SHP77 treated with DMSO at 0.1 percent for 48 hours (cell line): ENCODE results near the gene FILIP1.

Experiments used
- DNase-seq: peaks from one replicate; lab custom pipeline; 2025; lab: John Stamatoyannopoulos, UW

FILIP1 gene

DNA sequence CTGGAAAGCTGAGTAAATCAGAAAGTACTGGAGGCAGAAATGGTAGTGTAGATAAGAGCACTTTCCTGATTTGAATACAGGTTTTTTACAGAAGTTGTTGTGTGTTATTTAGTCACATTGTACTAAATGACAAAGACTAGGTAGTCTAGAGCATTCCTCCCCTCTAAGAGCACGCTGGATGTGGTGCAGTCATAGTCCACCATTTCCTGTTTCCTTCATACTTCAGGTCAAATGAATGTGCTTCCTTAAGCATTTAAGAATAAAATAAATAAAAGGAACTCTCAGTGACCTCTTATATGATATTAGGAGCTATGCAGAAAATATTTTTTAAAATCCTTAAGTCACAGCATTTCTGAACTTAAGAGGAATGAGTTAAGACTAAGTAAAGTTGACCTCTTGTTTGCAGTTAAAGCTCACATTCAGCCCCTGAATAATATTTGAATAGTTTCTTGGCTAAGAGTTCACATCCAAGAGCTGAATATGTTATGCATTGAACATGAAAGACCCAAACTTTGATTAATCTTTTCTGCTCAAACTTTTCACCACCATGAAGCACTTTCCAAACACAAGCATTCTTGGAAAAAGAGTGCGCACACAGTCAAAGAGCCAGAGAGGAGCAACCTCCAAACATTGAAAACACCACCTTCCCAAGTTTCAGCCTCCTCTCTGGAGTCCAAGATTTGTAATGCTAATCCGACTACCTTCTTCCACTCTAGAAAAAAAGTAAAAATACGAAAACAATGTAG lies 155.6 kb downstream of the FILIP1 start:
- no peak for DNase-seq

DNA sequence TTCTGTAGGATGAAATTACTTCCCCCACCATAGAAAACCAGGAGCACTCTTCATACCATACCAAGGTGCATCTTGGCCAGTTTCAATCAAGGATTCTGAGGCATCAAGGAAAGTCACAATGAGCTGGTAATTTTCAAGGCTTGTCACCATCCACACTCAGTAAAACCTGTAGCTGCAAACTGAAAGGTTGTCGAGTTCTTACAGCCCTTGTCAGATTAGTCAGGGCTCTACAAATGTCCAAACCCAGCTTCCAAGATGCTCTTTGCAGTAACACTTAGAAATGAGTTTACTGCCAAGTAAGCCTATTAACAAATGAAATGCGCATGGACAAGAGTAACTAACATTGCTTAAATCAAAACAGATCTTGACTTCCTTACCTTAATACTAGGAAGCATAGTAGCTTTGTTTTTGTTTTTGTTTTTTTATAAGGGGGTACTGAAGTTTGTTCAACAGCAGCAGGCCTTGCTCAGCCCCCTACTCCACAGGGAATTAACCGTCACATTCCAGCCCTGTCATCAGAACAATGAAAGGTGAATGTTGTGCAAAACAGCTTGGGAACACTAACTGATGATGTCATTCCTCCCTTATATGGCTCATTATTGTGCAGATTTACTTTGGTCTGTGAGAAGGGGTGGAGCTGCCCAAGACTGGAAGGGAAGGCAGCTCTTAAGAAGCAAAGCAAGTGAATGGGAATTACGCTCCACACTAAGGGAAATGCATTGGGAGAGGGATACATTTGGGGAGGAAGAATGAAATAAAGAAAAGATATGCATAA lies 159.1 kb downstream of the FILIP1 start:
- DNase-seq, result no peak

DNA sequence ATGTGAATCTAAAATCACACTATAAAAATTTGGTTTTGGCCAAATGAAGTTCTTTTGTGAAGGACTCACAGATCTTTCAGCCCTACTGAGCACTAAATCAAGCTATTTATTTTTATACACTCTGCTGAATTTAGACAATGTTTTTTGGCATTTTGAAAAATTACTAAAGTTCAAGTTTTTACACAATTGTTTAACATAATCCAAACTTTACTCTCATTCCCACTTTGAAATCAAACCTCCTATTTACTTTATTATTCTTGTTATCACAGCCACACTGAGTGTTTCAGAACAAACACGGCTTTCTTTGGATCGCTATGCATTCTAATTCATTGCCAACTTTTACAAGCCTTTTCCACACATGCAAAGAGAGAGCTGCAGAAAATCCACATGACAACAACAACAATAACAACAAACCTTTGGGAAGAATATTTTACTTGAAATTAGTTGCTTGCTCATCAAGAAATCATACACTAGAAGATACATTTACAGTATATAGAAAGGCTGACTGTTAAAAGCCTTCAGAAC lies 159.9 kb downstream of the FILIP1 start:
- no peak for DNase-seq

DNA sequence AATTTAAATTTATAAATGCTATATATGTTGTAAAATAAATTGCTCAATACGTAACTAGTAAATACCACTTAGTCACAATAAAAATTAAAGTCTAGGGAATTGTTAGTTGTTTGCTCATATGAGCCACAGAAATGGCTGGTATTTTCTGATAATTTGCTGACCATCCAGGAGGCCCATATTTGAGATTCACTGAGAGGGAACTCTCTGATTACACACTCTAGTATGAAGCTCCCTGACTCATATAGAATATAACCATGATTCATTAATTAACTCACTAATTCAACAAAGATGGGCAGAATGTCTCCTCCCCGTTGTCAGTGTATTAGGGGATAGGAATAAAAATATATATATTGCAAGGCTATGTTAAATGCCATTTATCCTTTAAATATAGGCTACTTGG lies 162.4 kb downstream of the FILIP1 start:
- DNase-seq, result no peak

DNA sequence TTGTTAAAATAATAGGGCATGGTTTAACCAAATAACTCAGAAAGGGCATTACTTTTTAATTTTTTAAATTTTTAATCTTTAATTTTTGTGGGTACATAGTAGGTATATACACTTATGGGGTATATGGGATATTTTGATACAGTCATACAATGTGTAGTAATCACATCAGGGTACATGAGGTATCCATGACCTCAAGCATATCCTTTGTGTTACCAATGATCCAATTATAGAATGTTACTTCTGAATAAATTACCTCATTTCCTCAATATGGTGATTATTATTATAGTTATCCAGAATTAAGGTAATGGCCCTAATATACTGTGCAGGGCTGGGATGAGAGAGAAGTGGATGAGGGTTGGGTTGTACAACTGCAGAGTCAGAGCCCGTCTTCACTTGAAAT lies 163.9 kb downstream of the FILIP1 start:
- no peak for DNase-seq

DNA sequence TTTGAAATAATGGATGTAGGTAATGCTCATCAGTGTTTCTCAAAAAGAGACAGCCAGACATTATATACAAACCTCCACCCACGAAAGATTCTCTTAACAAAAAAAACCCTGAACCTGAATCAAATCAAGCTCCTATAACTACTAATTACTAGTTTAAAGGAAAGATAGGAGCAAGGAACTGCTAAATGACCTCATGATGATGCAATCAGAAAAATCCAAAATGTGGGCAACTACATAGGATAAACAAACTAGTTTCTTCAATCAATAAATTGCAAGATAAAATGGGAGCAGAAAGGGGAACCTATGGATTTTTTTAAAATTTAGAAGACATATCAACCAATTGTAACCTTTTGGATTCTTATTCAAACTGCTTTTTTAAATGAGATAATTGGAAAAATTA lies 165.8 kb downstream of the FILIP1 start:
- no peak for DNase-seq

DNA sequence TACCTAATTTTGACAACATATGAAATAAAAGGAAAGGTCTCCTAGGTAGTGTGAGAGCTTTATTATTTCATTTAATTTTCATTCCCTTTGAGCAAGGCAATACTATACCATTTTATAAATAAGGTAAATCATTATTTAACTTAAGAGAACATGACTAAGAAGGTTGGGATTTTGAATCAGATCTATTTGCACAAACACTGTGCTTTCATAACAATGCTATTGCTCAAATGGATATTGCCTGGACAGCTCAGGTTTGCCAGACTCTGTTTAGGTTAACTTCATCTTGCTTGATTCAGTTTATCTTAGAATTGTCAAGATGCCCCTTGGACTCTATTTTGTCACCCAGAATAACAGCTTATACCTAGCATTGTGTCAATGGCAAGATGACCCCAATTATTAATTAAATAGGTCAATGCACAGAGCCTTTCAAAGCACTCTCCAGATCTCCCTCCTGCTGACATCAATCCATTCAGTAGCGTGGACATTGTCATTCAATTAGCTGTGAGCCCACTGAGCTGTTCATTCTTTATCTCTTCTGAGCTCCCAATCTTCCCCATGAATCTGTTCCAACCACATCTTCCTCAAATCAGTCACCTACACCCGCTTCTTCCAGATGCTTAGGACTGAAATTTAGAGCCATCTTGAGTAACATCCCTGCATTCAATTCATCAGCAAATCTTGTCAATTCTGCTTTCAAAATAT lies 166.9 kb downstream of the FILIP1 start:
- DNase-seq, result no peak

DNA sequence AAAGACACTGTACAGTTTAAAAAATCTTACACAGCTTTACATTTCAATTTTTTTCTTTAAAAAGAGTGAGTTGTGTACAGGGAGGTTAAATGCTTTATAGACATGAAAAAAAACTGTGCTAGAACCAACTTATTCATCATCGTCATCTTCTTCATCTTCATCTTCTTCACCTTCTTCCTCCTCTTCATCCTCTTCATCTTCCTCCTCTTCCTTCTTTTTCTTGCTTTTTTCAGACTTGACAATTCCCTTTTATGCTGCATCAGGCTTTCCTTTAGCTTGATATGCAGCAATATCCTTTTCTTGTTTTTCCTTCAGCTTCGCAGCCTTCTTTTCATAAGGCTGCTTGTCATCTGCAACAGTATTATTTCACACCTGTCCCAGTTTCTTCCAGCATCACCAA lies 174.7 kb downstream of the FILIP1 start:
- DNase-seq, result no peak

DNA sequence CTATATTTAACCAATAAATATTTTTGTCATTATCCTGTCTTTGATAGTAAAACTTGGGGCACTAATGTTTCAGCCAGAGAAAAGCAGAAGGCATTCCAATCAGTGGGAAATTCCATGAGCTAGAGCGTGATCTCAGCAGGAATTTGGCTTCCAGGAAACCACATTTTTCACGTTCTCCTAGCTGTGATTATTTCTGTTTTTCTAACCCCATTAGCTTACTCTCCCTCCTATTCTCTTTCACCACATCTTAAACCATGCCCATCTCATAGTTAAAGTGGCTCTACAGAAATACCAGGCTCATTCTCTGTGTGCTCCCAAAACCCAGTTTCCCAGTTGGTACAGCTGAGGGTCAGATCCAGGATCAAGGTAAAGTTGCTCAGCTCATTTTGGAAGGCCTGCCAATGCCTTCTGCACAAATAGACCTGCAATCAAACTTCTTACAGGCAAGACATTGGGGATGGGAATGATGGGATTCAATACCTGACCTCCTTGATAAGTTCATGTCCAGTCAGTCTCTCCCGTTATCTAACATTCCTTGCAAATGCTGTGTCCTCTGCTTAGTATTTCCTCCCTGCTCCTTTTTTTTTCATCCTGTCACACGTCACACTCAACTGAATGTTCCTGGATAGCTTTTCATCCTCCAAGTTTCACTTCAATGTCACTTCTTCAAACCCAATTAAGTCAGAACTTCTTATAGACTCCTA lies 175.9 kb downstream of the FILIP1 start:
- DNase-seq, result no peak

DNA sequence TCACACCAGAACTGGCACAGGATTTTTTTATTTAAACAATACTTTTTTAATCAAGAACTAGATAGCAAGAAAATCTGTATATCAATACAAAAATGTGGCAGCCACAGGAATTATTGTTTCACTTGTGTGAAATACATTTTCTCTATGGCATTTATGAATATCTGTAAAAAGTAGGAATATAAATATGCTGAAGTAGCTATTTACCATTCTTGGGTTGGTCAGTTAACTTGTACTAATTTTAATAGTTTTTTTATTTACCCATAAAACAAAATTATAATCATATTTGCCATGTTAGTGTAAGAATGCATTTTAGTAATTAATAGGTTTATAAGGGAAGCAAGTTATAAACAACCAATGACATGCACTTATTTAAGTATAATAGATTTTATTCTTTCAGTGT lies 177.6 kb downstream of the FILIP1 start:
- no peak for DNase-seq

DNA sequence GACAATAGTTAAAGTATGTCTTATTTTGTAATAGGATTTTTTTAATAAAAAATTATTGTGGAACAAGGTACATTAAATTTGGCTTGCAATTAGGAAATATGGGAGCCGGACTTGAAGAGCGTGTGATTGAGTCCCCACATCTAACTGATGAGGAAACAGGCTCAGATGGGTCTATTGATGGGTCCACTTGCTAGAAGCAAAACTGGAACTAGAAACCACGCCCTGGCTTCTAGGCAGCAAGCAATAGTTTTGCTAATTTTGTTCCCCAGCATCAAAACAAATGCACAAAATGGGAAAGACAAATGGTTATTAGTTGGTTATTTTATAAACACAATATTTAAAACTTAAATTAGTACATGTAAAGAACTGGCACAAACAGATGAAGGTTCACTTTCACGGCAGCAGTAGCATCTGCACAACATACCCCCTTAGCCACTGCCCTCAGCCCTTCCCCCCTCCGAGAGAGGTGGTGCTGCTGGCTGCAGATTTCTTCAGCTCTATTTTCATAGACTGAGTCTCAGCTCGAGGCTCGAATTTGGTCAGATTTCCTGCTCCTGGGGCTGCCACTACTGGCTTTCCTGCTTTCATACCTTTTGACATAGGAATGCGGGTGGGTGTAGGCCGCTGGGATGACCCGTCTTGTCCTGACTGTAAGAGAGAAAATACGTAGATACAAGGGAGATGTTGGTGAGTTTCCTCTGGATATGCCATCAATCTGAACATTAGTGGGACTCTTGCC lies 185.2 kb downstream of the FILIP1 start:
- no peak for DNase-seq

DNA sequence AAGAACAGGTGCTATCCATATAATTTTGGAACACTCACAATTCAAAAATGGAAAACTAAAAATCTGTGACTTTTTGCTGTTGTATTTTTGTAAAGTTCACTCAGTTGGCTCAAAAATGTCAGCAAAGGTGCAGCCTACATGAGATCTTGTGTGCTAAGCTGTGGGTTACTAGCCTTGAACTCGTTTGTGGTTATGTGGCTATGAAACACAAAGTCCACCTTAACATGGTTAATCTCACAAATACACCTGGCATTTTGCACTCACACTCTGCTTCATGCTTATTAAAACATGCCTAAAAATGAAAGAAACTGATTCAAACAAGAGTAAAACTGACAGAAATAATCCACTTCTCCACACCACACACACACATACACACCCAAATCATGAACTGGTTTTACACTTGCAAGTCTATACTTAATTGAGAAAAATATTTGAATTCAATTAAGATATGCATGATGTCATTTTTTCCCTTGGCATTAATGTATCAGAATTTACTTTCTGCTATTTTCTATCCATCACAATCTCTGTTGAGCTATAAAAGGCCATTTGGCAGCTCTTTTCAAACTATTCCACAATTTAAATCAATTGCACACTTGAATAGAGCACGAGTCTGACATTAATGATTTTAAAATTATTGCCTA lies 186.1 kb downstream of the FILIP1 start:
- no peak for DNase-seq

DNA sequence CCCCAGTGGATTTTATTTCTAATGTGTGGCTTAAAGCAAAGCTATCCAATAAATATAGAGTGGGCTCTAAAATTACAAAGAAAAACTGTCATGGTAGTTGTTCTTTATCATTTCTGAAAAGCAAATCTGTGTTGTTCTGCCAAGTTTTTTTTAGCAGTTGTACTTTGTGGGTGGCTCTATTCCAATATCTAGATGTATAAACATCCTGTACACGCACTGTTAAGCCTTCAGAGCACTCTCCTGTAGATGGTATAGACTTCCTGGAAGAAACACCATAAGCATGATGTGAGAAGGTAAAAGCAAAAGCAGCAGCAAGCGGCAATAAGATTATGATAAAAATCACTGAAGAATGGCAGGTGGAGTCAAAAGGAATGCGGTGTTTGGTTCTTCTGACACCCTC lies 187.5 kb downstream of the FILIP1 start:
- no peak for DNase-seq

DNA sequence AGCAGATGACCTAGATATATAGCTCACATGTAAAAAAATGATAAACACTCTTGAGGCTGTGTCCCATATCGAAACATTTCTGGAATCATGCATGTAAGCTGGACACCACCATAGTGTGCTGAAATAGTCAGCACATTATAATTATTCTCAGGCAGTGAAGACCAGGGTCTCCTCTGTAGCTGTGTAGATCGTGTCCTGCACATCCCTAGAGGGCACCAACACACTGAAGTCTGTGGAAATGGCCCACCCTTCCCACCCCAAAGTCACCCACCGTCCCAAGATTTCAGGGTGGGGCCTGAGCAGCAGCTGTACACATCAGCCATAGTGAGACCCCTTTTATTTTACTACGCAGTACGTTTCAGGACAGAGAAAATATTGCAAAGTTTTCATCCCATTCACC lies 188.0 kb downstream of the FILIP1 start:
- DNase-seq, result no peak

DNA sequence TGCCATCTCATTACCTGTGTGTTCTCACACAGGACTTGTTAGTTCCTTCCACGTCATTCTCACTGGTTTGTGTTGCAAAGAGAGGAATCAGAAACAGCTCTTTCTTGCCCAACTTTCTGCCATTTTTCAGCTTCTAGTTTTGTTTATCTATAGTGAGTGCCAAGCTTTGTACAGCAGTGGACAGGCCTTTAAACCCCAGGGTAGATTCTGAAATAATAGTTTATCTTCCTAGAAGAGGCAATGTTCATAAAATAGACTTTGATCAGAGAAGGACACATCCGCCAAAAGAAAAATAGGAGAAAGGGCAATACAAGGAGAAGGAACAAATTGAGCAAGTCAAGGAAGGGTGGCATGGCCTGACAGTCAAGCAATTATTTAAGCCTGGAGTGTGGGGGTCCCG lies 191.3 kb downstream of the FILIP1 start:
- no peak for DNase-seq

DNA sequence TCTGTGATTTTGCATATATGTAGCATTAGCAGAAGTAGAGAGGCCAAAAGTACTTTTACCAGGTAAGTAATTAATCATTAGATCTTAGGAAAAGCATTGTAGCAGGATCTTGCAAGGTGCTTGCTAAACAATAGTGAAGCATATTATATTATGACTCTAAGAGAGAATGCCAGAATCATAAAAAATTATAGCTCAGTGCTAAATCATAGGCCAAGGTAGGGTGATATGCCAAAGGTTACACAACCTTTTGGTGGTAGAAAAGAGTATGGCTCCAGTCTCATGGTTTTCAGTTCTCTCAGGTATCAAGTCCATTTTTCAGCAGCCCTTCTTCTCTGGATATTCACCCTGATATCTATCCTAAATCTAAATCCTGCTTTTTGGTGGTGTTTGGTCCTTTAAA lies 192.1 kb downstream of the FILIP1 start:
- no peak for DNase-seq

DNA sequence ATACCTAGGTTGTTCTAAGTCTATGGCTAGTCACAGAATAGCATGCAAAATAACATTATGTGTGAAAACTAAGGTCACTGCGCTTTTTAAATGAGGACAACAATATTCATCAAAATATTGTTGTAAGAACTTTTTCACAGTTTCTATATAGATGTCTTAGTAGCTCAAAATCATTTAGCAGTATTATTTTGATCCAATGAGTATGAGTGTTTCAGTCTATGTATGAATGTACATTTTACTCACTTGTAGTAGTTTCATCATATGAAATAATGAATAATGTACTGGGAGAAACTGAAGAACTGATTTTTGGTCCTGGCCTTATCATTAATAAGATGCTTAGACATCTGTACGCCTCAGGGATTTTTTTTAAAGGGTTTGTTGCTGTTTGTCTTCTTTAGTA lies 192.5 kb downstream of the FILIP1 start:
- DNase-seq, result no peak

DNA sequence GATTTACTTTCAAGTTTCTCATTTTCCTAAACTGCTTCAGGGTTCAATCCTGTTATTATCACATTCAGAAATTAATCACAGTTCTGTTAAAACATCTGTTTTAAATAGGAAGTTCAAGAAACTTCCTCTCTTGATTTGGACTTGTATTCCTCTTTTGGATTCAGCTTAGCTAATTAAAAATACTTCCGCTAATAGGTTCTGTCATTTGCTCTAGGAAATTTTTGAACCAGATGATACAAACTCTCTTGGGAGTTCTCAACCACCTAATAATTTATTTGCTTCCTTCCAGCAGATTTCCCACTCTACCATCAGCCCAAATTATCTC lies 193.1 kb downstream of the FILIP1 start:
- no peak for DNase-seq

DNA sequence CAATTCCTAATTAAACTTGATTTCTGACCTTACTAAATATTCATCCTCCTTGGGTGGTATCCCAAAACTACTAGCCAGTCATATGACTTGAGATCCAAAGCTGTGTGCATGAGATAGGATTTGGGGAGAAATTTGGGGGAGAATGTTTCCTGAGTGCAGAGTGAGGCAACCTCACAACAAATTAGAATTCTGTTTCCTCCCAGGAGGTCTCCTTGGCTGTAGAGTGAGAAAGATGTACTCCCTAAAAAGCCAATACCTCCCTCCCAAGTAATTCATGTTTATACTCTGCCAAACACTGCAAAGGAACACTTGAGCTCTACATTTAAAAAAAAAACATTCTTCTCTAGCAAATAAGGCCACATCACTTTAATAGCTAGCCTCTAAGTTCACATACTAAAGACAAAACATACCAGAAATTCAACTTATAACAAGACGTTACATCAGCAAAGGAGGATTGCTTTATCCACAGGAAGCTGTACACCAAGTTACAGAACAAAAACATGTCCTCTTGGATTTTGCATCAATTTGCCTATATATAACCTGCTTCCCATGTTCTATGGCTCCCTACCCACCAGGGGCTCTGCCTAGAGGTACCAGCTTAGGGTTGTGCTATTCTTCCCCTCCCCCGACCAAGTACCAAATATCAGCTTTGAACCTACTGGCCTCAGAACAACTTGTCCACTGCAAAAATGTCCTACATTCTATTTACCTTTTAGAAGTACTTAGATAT lies 193.6 kb downstream of the FILIP1 start:
- no peak for DNase-seq
